Trophoblast cell (in vitro differentiated cells and primary cell): ENCODE results near the gene ANO2.

ENCODE experiments used
- DNase-seq, 2 donors: peaks; one replicate each; pipeline ENCODE4 v3.0.0-alpha.2; 2016
- H2AFZ ChIP-seq: 2 replicates; pipeline ENCODE4 v1.6.1; 2013; ENCODE audit warnings: low read length, moderate library complexity, mild to moderate bottlenecking; ENCODE audit not compliant: insufficient read depth, poor library complexity
- H2AK5ac ChIP-seq: 2 replicates; pipeline ENCODE4 v1.6.1; 2013; ENCODE audit warnings: mild to moderate bottlenecking, low read length
- H2BK120ac ChIP-seq: 2 replicates; pipeline ENCODE4 v1.6.1; 2013; ENCODE audit warnings: low read length, mild to moderate bottlenecking, moderate library complexity; ENCODE audit not compliant: insufficient read depth, poor library complexity
- H2BK12ac ChIP-seq: 2 replicates; pipeline ENCODE4 v1.6.1; 2013; ENCODE audit warnings: mild to moderate bottlenecking, low read length, moderate library complexity
- H2BK5ac ChIP-seq: 2 replicates; pipeline ENCODE4 v1.6.1; 2013; ENCODE audit warnings: low read length, low read depth, moderate library complexity, mild to moderate bottlenecking; ENCODE audit not compliant: poor library complexity
- H3K14ac ChIP-seq: 2 replicates; pipeline ENCODE4 v1.6.1; 2013; ENCODE audit warnings: mild to moderate bottlenecking, low read length
- H3K18ac ChIP-seq: 2 replicates; pipeline ENCODE4 v1.6.1; 2013; ENCODE audit warnings: mild to moderate bottlenecking, low read length
- H3K23ac ChIP-seq: 2 replicates; pipeline ENCODE4 v1.6.1; 2013; ENCODE audit warnings: low read length
- H3K27ac ChIP-seq: 2 replicates; pipeline ENCODE4 v1.5.1; 2013; ENCODE audit warnings: low read depth, mild to moderate bottlenecking, inconsistent platforms, low read length, moderate library complexity
- H3K27me3 ChIP-seq: 2 replicates; pipeline ENCODE4 v1.6.1; 2013; ENCODE audit warnings: inconsistent platforms, mild to moderate bottlenecking, low read length, moderate library complexity; ENCODE audit not compliant: insufficient read depth
- H3K36me3 ChIP-seq, 2 experiments: 1 replicate in 1 of 2; 2 replicates in 1 of 2; pipeline ENCODE4 v1.6.1; 2013; ENCODE audit warnings: low read length in 2 of 2, mild to moderate bottlenecking in 2 of 2, moderate library complexity in 1 of 2; ENCODE audit not compliant: insufficient read depth in 2 of 2, control insufficient read depth in 1 of 2
- H3K4ac ChIP-seq: 2 replicates; pipeline ENCODE4 v1.6.1; 2013; ENCODE audit warnings: low read depth, mild to moderate bottlenecking, low read length, moderate library complexity
- H3K4me1 ChIP-seq, 2 experiments: 1 replicate in 1 of 2; 2 replicates in 1 of 2; pipeline ENCODE4 v1.6.1; 2013; ENCODE audit warnings: low read length in 2 of 2, mild to moderate bottlenecking in 2 of 2, moderate library complexity in 1 of 2; ENCODE audit not compliant: insufficient read depth in 2 of 2, control insufficient read depth in 1 of 2
- H3K4me2 ChIP-seq: 2 replicates; pipeline ENCODE4 v1.6.1; 2013; ENCODE audit warnings: inconsistent platforms, mild to moderate bottlenecking, low read length, moderate library complexity
- H3K4me3 ChIP-seq: 2 replicates; pipeline ENCODE4 v1.5.1; 2013; ENCODE audit warnings: mild to moderate bottlenecking, low read depth, low read length, inconsistent platforms
- H3K79me1 ChIP-seq: one replicate; pipeline ENCODE4 v1.6.1; 2013; ENCODE audit warnings: low read length
- H3K79me2 ChIP-seq: 2 replicates; pipeline ENCODE4 v1.6.1; 2013; ENCODE audit warnings: low read length, mild to moderate bottlenecking; ENCODE audit not compliant: control insufficient read depth, insufficient read depth, poor library complexity
- H3K9ac ChIP-seq: 2 replicates; pipeline ENCODE4 v1.6.1; 2013; ENCODE audit warnings: mild to moderate bottlenecking, low read length
- H3K9me3 ChIP-seq: 2 replicates; pipeline ENCODE4 v1.6.1; 2013; ENCODE audit warnings: low read depth, mild to moderate bottlenecking, control low read depth, inconsistent platforms, low read length; ENCODE audit not compliant: insufficient read depth
- H4K12ac ChIP-seq: 2 replicates; pipeline ENCODE4 v1.6.1; 2013; ENCODE audit warnings: low read depth, mild to moderate bottlenecking, low read length, moderate library complexity
- H4K8ac ChIP-seq: 2 replicates; pipeline ENCODE4 v1.6.1; 2013; ENCODE audit warnings: low read depth, mild to moderate bottlenecking, low read length, moderate library complexity
- H4K91ac ChIP-seq: one replicate; pipeline ENCODE4 v1.6.1; 2013; ENCODE audit warnings: low read depth, mild to moderate bottlenecking, low read length, moderate library complexity
- WGBS: extraction: QIAGEN DNeasy Blood & Tissue Kit; methylation state at CpG from one replicate; pipeline ENCODE4 v1.1.7; 2013; ENCODE audit warnings: missing lambda C conversion rate; ENCODE audit not compliant: insufficient read length, insufficient coverage; ENCODE audit errors: extremely low coverage; 5-methylcytosine and 5-hydroxymethylcytosine counted together

ANO2 gene

DNA sequence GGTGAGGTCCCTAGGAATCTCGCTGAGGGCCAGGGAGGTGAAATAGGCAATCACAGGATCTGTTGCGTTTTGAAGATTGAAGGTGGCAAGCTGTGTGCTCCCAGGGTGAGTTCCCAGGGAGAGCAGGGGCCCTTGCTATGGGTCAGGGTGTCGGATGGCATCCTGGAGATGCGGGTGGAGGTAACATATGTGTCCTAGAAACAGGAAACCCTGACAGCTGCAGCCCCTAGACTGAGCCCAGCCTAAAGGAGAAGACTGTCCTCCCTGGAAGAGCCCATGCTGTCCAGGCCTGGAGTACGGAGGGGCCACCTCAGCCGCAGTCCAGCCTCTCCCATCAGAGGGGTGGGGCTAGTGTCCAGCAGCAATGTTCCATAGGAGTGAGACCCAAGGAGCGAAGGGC is 318.9 kb downstream of the ANO2 start:
- no peak overlapping the region for H2AK5ac ChIP-seq
- H3K27me3 ChIP-seq: no peaks in the 10 kb centered on the region
- no peak overlapping the region for H2BK120ac ChIP-seq
- no peak for DNase-seq
- H3K4me3 ChIP-seq: no peak overlapping the region
- no peak overlapping the region for H3K9ac ChIP-seq
- no peaks in the 10 kb centered on the region for H3K36me3 ChIP-seq
- H3K4me2 ChIP-seq: no peak overlapping the region
- H4K12ac ChIP-seq: no peak overlapping the region
- H3K18ac ChIP-seq: no peak overlapping the region
- H3K14ac ChIP-seq: no peak overlapping the region
- no peaks in the 10 kb centered on the region for H3K79me2 ChIP-seq
- no peak overlapping the region for H4K91ac ChIP-seq
- H4K8ac ChIP-seq: no peak overlapping the region
- no CpG with 5 or more reads among the region's 7 CpGs for WGBS
- H3K23ac ChIP-seq: no peak overlapping the region
- no peaks in the 10 kb centered on the region for H3K79me1 ChIP-seq
- no peaks in the 10 kb centered on the region for H3K4me1 ChIP-seq
- no peaks in the 10 kb centered on the region for H3K9me3 ChIP-seq
- no peak overlapping the region for H3K4ac ChIP-seq
- H2BK12ac ChIP-seq: no peak overlapping the region
- H2AFZ ChIP-seq: no peak overlapping the region
- H2BK5ac ChIP-seq: no peak overlapping the region
- H3K27ac ChIP-seq: no peak overlapping the region

DNA sequence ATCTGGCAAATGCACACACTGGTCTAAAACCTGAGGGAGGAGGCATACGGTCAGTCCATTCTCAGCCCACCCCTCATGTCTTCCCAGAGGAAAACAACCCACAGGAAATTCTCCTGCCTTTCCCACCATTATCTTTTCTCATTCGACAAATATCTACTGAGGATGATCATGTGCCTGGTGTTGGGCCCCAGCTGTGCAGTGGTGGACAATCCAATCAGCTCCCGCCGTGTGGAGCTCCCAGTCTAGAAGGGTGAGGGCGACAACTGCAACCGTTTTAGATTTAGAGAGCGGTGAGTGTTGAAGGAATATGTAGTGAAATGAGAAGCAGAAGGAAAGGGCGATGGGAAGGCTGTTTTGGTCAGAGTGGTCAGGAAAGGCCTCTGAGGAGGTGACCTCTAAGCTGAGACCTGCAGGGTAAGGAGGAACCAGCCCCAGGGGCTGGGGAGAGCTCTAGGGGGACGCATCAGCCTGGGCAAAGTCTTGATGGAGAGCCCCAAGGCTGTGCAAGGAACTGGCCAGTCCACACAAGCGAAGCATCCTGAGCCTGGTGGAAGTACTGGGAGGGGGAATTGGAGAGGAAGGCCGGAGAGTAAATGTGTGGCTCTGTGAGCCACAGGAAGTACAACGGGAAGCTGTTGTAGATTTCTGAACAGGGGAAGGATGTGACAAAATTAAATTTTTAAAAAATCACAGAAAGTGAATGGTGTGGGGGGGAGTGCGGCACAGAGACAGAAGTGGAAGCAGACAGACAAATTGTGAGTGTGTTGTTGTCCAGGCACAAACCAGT is 320.4 kb downstream of the ANO2 start:
- H3K23ac ChIP-seq: no peak overlapping the region
- H3K36me3 ChIP-seq: no peaks in the 10 kb centered on the region
- DNase-seq: no peak
- no peak overlapping the region for H2AFZ ChIP-seq
- H3K4me3 ChIP-seq: no peak overlapping the region
- no peak overlapping the region for H3K4me2 ChIP-seq
- H3K18ac ChIP-seq: no peak overlapping the region
- no peak overlapping the region for H4K12ac ChIP-seq
- no peaks in the 10 kb centered on the region for H3K4me1 ChIP-seq
- no peaks in the 10 kb centered on the region for H3K9me3 ChIP-seq
- 100% methylated on average over 4 of the region's 13 CpGs for whole genome bisulfite sequencing
- H3K9ac ChIP-seq: no peak overlapping the region
- H3K4ac ChIP-seq: no peak overlapping the region
- H4K8ac ChIP-seq: no peak overlapping the region
- H2BK12ac ChIP-seq: no peak overlapping the region
- no peak overlapping the region for H3K27ac ChIP-seq
- H3K27me3 ChIP-seq: no peaks in the 10 kb centered on the region
- no peak overlapping the region for H3K14ac ChIP-seq
- H4K91ac ChIP-seq: no peak overlapping the region
- no peak overlapping the region for H2BK5ac ChIP-seq
- no peaks in the 10 kb centered on the region for H3K79me2 ChIP-seq
- H3K79me1 ChIP-seq: no peaks in the 10 kb centered on the region
- H2BK120ac ChIP-seq: no peak overlapping the region
- H2AK5ac ChIP-seq: no peak overlapping the region

DNA sequence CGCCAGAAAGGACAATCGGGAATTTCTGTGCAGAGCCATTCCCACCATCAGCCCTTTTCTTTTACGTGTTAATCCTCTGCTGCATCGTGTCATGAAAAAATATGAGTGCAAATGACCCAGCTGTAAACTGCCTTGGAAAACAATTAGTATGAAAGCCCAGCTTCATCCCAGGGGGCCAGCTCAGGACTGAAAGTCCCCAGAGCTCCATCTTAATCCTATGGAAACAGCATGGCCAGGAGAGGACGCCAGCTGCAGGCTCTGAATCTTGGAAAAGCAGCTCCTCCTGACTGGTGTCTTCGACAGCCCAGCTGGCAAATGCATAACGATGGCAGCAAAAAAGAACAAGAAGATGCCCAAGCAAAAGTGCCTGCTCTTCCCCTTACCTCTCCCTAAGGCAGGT is 321.6 kb downstream of the ANO2 start:
- H3K9ac ChIP-seq: no peak overlapping the region
- no peak overlapping the region for H3K4ac ChIP-seq
- H2BK12ac ChIP-seq: no peak overlapping the region
- H3K27me3 ChIP-seq: no peaks in the 10 kb centered on the region
- H4K91ac ChIP-seq: no peak overlapping the region
- no peak overlapping the region for H3K4me2 ChIP-seq
- H3K4me3 ChIP-seq: no peak overlapping the region
- H3K4me1 ChIP-seq: no peaks in the 10 kb centered on the region
- H2AFZ ChIP-seq: no peak overlapping the region
- no peak overlapping the region for H2BK5ac ChIP-seq
- H3K18ac ChIP-seq: no peak overlapping the region
- H3K23ac ChIP-seq: no peak overlapping the region
- H3K27ac ChIP-seq: no peak overlapping the region
- no peak overlapping the region for H4K12ac ChIP-seq
- DNase-seq: no peak
- no peaks in the 10 kb centered on the region for H3K79me1 ChIP-seq
- no CpG with 5 or more reads among the region's 7 CpGs for WGBS
- H2BK120ac ChIP-seq: no peak overlapping the region
- H3K79me2 ChIP-seq: no peaks in the 10 kb centered on the region
- no peaks in the 10 kb centered on the region for H3K9me3 ChIP-seq
- H4K8ac ChIP-seq: no peak overlapping the region
- no peaks in the 10 kb centered on the region for H3K36me3 ChIP-seq
- H3K14ac ChIP-seq: no peak overlapping the region
- H2AK5ac ChIP-seq: no peak overlapping the region

DNA sequence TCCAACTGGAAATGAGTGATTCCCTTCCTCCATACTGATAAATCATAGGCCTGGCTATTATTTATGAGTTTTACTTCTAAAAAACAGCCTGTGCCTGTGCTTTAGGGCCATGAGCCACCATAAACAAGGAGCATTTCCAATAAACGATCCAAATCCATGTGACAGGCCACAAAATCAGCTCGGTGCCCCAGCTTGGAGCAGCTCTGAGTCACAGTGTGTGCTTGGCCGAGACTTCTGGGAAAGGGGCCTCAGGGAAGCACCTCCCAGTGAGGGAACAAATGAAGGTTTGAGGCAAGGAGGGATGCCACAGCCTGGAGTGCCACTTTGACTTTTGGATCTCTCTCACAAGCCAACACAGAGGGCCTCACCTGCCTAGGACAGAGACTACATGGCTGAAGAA is 322.8 kb downstream of the ANO2 start:
- no peak overlapping the region for H3K27ac ChIP-seq
- no peak for DNase-seq
- H3K4me1 ChIP-seq: no peaks in the 10 kb centered on the region
- H3K14ac ChIP-seq: no peak overlapping the region
- H2BK12ac ChIP-seq: no peak overlapping the region
- no peak overlapping the region for H2AFZ ChIP-seq
- no peak overlapping the region for H3K4me3 ChIP-seq
- H3K36me3 ChIP-seq: no peaks in the 10 kb centered on the region
- no peak overlapping the region for H3K4me2 ChIP-seq
- H2BK5ac ChIP-seq: no peak overlapping the region
- H3K9me3 ChIP-seq: peaks cover 3% of the 10 kb centered on the region
- no peak overlapping the region for H4K12ac ChIP-seq
- no peak overlapping the region for H4K8ac ChIP-seq
- H3K79me1 ChIP-seq: no peaks in the 10 kb centered on the region
- no peaks in the 10 kb centered on the region for H3K27me3 ChIP-seq
- no peak overlapping the region for H3K23ac ChIP-seq
- H4K91ac ChIP-seq: no peak overlapping the region
- H3K18ac ChIP-seq: no peak overlapping the region
- H3K4ac ChIP-seq: no peak overlapping the region
- no peak overlapping the region for H3K9ac ChIP-seq
- WGBS: no CpG with 5 or more reads among the region's 3 CpGs
- no peak overlapping the region for H2AK5ac ChIP-seq
- no peak overlapping the region for H2BK120ac ChIP-seq
- no peaks in the 10 kb centered on the region for H3K79me2 ChIP-seq
